H1 (cell line): ENCODE data around the gene CEP72. TPM values are rescaled to one million over a fixed set of nuclear protein-coding genes. Genes with fewer than 3 reads are reported as not detected.

Experiments
- CTCF ChIA-PET: fragments of 300-600 bp; sonication (Branson Sonifier 250); formaldehyde crosslinking; loops from one replicate; lab custom pipeline; 2021; ENCODE audit not compliant: partially characterized antibody; lab: Charles Lee
- POLR2A ChIA-PET: fragments of 300-600 bp; sonication (Branson Sonifier 250); formaldehyde crosslinking; loops from one replicate; lab custom pipeline; 2021; ENCODE audit warnings: inconsistent platforms; ENCODE audit not compliant: partially characterized antibody; lab: Charles Lee
- DNase-seq, 2 experiments: peaks; one replicate each; pipeline versions ENCODE4 v3.0.0 to v3.0.0-alpha.2; 2010 to 2022; ENCODE audit warnings: low spot score in 2 of 2, low read depth in 1 of 2, mixed read lengths in 1 of 2
- FAIRE-seq: peaks from 2 replicates; lab custom pipeline; 2011; peaks lifted over from hg19 to GRCh38; lab: Jason Lieb, UNC
- H2AFZ ChIP-seq: 2 replicates; pipeline ENCODE4 v1.8.1; 2012; ENCODE audit warnings: low read length, inconsistent platforms
- H2AK5ac ChIP-seq: 2 replicates; pipeline ENCODE4 v1.6.1; 2013; ENCODE audit warnings: low read depth, low read length
- H2BK120ac ChIP-seq: replicated peaks from 2 replicates; pipeline ENCODE3; 2013; ENCODE audit warnings: low read depth, low read length, inconsistent platforms
- H2BK12ac ChIP-seq: 2 replicates; pipeline ENCODE4 v1.6.1; 2013; ENCODE audit warnings: low read depth, low read length
- H2BK15ac ChIP-seq: 2 replicates; pipeline ENCODE4 v1.6.1; 2013; ENCODE audit warnings: low read length
- H2BK20ac ChIP-seq: 2 replicates; pipeline ENCODE4 v1.6.1; 2013; ENCODE audit warnings: low read length
- H2BK5ac ChIP-seq: 2 replicates; pipeline ENCODE4 v1.6.1; 2013; ENCODE audit warnings: low read depth, low read length
- H3K14ac ChIP-seq: 2 replicates; pipeline ENCODE4 v1.6.1; 2013; ENCODE audit warnings: inconsistent platforms; ENCODE audit not compliant: insufficient read length
- H3K18ac ChIP-seq: 2 replicates; pipeline ENCODE4 v1.6.1; 2013; ENCODE audit warnings: low read length; ENCODE audit errors: extremely low read depth
- H3K23ac ChIP-seq: 2 replicates; pipeline ENCODE4 v1.6.1; 2013; ENCODE audit warnings: inconsistent platforms; ENCODE audit not compliant: insufficient read length
- H3K23me2 ChIP-seq: 2 replicates; pipeline ENCODE4 v1.6.1; 2013; ENCODE audit warnings: low read depth, low read length
- H3K27ac ChIP-seq: 2 replicates; pipeline ENCODE4 v1.6.1; 2011; ENCODE audit warnings: low read depth, low read length, inconsistent platforms
- H3K27me3 ChIP-seq, 4 experiments: replicated peaks in 1 of 4; 1 replicate in 1 of 4; 2 replicates in 3 of 4; pipeline versions ENCODE4 v1.6.1 to v1.8.1; 2011 to 2013; ENCODE audit warnings: low read length in 3 of 4, mild to moderate bottlenecking in 3 of 4, inconsistent platforms in 2 of 4, mixed read lengths in 2 of 4, moderate library complexity in 1 of 4; ENCODE audit not compliant: control insufficient read depth in 3 of 4, insufficient read depth in 3 of 4; ENCODE audit errors: extremely low read depth in 1 of 4
- H3K36me3 ChIP-seq, 4 experiments: 2 replicates each; pipeline versions ENCODE4 v1.6.1 to v1.8.1; 2011 to 2013; ENCODE audit warnings: mild to moderate bottlenecking in 4 of 4, low read length in 3 of 4, moderate library complexity in 2 of 4, control low read depth in 1 of 4, inconsistent platforms in 1 of 4; ENCODE audit not compliant: insufficient read depth in 4 of 4, control insufficient read depth in 2 of 4
- H3K4ac ChIP-seq: replicated peaks from 2 replicates; pipeline ENCODE3; 2013; ENCODE audit warnings: low read length, low read depth, mixed read lengths, inconsistent platforms; ENCODE audit not compliant: insufficient read length
- H3K4me1 ChIP-seq, 4 experiments: replicated peaks in 1 of 4; 1 replicate in 1 of 4; 2 replicates in 3 of 4; pipeline versions ENCODE4 v1.6.1 to v1.8.1; 2011 to 2013; ENCODE audit warnings: low read length in 3 of 4, inconsistent platforms in 2 of 4, mixed read lengths in 1 of 4; ENCODE audit not compliant: insufficient read depth in 4 of 4, control insufficient read depth in 3 of 4
- H3K4me2 ChIP-seq, 2 experiments: 2 replicates each; pipeline versions ENCODE4 v1.6.1 to v1.8.1; 2011 to 2013; ENCODE audit warnings: low read depth in 2 of 2, low read length in 2 of 2, control low read depth in 1 of 2, inconsistent platforms in 1 of 2, mild to moderate bottlenecking in 1 of 2; ENCODE audit not compliant: insufficient read depth in 1 of 2
- H3K4me3 ChIP-seq, 4 experiments: fragments of 200-600, 300-600 bp in 1 of 4; sonication (generic), shearing (Covaris generic), sonication (Bioruptor Twin) in 1 of 4; 2 replicates each; pipeline versions ENCODE4 v1.5.1 to v1.8.1; 2011 to 2016; ENCODE audit warnings: low read length in 4 of 4, low read depth in 3 of 4, control low read depth in 2 of 4, inconsistent platforms in 2 of 4, mild to moderate bottlenecking in 2 of 4, mixed read lengths in 1 of 4, moderate library complexity in 1 of 4; ENCODE audit not compliant: insufficient read depth in 2 of 4; ENCODE audit errors: extremely low read depth in 1 of 4
- H3K56ac ChIP-seq: replicated peaks from 2 replicates; pipeline ENCODE3; 2013; ENCODE audit warnings: low read depth, mild to moderate bottlenecking, mixed read lengths, low read length, inconsistent platforms; ENCODE audit not compliant: insufficient read length
- H3K79me1 ChIP-seq: 2 replicates; pipeline ENCODE4 v1.6.1; 2013; ENCODE audit warnings: low read depth, low read length, control low read depth
- H3K79me2 ChIP-seq, 2 experiments: 2 replicates each; pipeline versions ENCODE4 v1.6.1 to v1.8.1; 2012 to 2013; ENCODE audit warnings: low read length in 2 of 2, mild to moderate bottlenecking in 2 of 2, inconsistent platforms in 1 of 2; ENCODE audit not compliant: insufficient read depth in 2 of 2, control insufficient read depth in 1 of 2
- H3K9ac ChIP-seq, 4 experiments: replicated peaks in 1 of 4; 1 replicate in 1 of 4; 2 replicates in 3 of 4; pipeline versions ENCODE4 v1.6.1 to v1.8.1; 2011 to 2013; ENCODE audit warnings: low read depth in 3 of 4, low read length in 3 of 4, control low read depth in 2 of 4, mild to moderate bottlenecking in 2 of 4, moderate library complexity in 2 of 4, inconsistent platforms in 1 of 4; ENCODE audit errors: extremely low read depth in 1 of 4
- H3K9me3 ChIP-seq, 2 experiments: 2 replicates each; pipeline versions ENCODE4 v1.6.1 to v1.8.1; 2012 to 2013; ENCODE audit warnings: mild to moderate bottlenecking in 2 of 2, moderate library complexity in 2 of 2, control low read depth in 1 of 2, inconsistent platforms in 1 of 2, low read depth in 1 of 2, low read length in 1 of 2, mixed read lengths in 1 of 2; ENCODE audit not compliant: insufficient read depth in 2 of 2
- H4K20me1 ChIP-seq, 2 experiments: replicated peaks in 1 of 2; 2 replicates each; pipeline versions ENCODE3 to v1.8.1; 2011 to 2013; ENCODE audit warnings: inconsistent platforms in 2 of 2, low read length in 2 of 2, mild to moderate bottlenecking in 1 of 2; ENCODE audit not compliant: insufficient read depth in 2 of 2, control insufficient read depth in 1 of 2
- H4K5ac ChIP-seq: 2 replicates; pipeline ENCODE4 v1.6.1; 2013; ENCODE audit warnings: low read length, low read depth, mixed read lengths, inconsistent platforms; ENCODE audit not compliant: insufficient read length
- H4K8ac ChIP-seq: 2 replicates; pipeline ENCODE4 v1.8.0; 2013; ENCODE audit warnings: mild to moderate bottlenecking, moderate library complexity, low read length, inconsistent platforms; ENCODE audit not compliant: insufficient read depth; ENCODE audit errors: extremely low read depth
- H4K91ac ChIP-seq: replicated peaks from 2 replicates; pipeline ENCODE3; 2013; ENCODE audit warnings: low read length, mixed read lengths, inconsistent platforms; ENCODE audit not compliant: insufficient read length
- EGR1 ChIP-seq: IDR thresholded peaks from 2 replicates; pipeline ENCODE4 v1.6.1; 2011; ENCODE audit warnings: low read depth, low read length, borderline replicate concordance
- POLR2A ChIP-seq, 2 experiments: IDR thresholded peaks; 1 replicate in 1 of 2; 2 replicates in 1 of 2; pipeline ENCODE4 v1.6.1; 2011; ENCODE audit warnings: low read depth in 2 of 2, low read length in 2 of 2, mild to moderate bottlenecking in 2 of 2; ENCODE audit errors: control extremely low read depth in 1 of 2
- SIRT6 ChIP-seq: IDR thresholded peaks from one replicate; pipeline ENCODE4 v1.7.1; 2012; ENCODE audit warnings: low read length, inconsistent platforms
- SP4 ChIP-seq: IDR thresholded peaks from 2 replicates; pipeline ENCODE4 v1.6.1; 2012; ENCODE audit warnings: low read length, inconsistent platforms
- SRF ChIP-seq: IDR thresholded peaks from 2 replicates; pipeline ENCODE4 v1.6.1; 2011; ENCODE audit warnings: mild to moderate bottlenecking, low read depth, low read length, moderate library complexity
- TAF1 ChIP-seq: IDR thresholded peaks from 2 replicates; pipeline ENCODE4 v1.6.1; 2011; ENCODE audit warnings: mild to moderate bottlenecking, low read depth, low read length
- WGBS, 2 experiments: shearing (Covaris generic) in 1 of 2; methylation state at CpG; one replicate each; pipeline versions ENCODE4 v1.1.6 to v1.1.7; 2013 to 2015; ENCODE audit warnings: low lambda C conversion rate in 2 of 2, mixed read lengths in 2 of 2, inconsistent platforms in 1 of 2, low coverage in 1 of 2, missing lambda C conversion rate in 1 of 2; ENCODE audit not compliant: insufficient replicate concordance in 2 of 2, insufficient coverage in 1 of 2, insufficient read length in 1 of 2; ENCODE audit errors: extremely low coverage in 1 of 2, missing lambda C conversion rate in 1 of 2; 5-methylcytosine and 5-hydroxymethylcytosine counted together
- polyA plus RNA-seq, 7 experiments: library from polyadenylated mRNA; depleted of rRNA in 3 of 7; stranded (reverse) in 5 of 7; unstranded in 2 of 7; fragments of >200 nt in 5 of 7; fragments of 200-250 nt in 2 of 7; gene quantifications; 1 replicate in 5 of 7; 2 replicates in 1 of 7; 4 replicates in 1 of 7; pipeline versions ENCODE4 v1.2.1 to v1.2.3, GENCODE V29; 2011 to 2013; ENCODE audit warnings: missing spikeins in 2 of 7, mixed read lengths in 2 of 7
- total RNA-seq: library from RNA; stranded (reverse); fragmentation: NEBNext Ultra II Directional; extraction: Animal tissue kit (Norgen Biotek cat#: 25700); gene quantifications from 2 replicates; pipeline ENCODE4 v1.2.1, GENCODE V29; 2021
- TF ChIP-seq, protein P1 (sequence below): IDR thresholded peaks from 2 replicates; pipeline ENCODE4 v1.6.1; 2011; ENCODE audit warnings: low read depth, mild to moderate bottlenecking, low read length; ENCODE audit not compliant: insufficient read depth
- TF ChIP-seq, protein P2 (sequence below), 3 experiments: IDR thresholded peaks; 1 replicate in 2 of 3; 2 replicates in 1 of 3; pipeline versions ENCODE4 v1.5.1 to v1.6.1; 2011; ENCODE audit warnings: low read length in 3 of 3, mild to moderate bottlenecking in 3 of 3, inconsistent platforms in 2 of 3, low read depth in 1 of 3, moderate library complexity in 1 of 3; ENCODE audit not compliant: insufficient read depth in 1 of 3; ENCODE audit errors: control extremely low read depth in 1 of 3

CEP72 gene
- total and polyA plus RNA-seq, 2 of the 8 experiments (the other 6 are each of a cell fraction or from before 2014, with no cell fraction given), result 13.1 to 19.6 TPM

DNA sequence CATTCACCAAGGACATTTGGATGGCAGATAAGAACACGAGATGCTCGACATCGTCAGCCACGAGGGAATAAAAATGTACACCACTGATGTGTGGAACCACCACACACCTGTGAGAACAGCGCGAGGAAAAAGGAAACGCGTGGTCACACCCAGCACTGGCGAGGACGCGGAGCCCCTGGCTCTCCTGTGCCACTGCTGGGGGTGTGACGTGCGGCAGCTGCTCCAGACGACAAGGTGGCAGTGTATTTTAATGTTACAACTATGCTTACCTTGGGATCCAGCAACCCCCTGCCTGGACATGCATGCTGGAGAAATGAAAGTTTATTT is 13.6 kb upstream of the CEP72 start:
- no peaks in the 10 kb centered on the region for H3K23me2 ChIP-seq
- H3K9me3 ChIP-seq, result no peaks in the 10 kb centered on the region
- H3K4ac ChIP-seq, result no peak overlapping the region
- H4K8ac ChIP-seq, result no peak overlapping the region
- CTCF ChIA-PET, result no interaction called here
- no peaks in the 10 kb centered on the region for H3K36me3 ChIP-seq
- H3K27ac ChIP-seq, result no peak overlapping the region
- no peak overlapping the region for H3K56ac ChIP-seq
- H3K79me1 ChIP-seq, result no peaks in the 10 kb centered on the region
- H4K20me1 ChIP-seq, result no peaks in the 10 kb centered on the region
- FAIRE-seq (no peak), DNase-seq (no peak)
- H2BK5ac ChIP-seq, result no peak overlapping the region
- H3K79me2 ChIP-seq, result no peaks in the 10 kb centered on the region
- H3K4me3 ChIP-seq, result no peak overlapping the region
- H2BK20ac ChIP-seq, result no peak overlapping the region
- H3K4me1 ChIP-seq, result no peaks in the 10 kb centered on the region
- H2BK120ac ChIP-seq, result no peak overlapping the region
- POLR2A ChIA-PET, result no interaction called here
- H3K23ac ChIP-seq, result no peak overlapping the region
- no peak for TF ChIP-seq POLR2A (IDR thresholded peaks at IDR 0.05; ENCODE audit: control extremely low read depth in 1 of 2, low read depth in 2 of 2, low read length in 2 of 2)
- TF ChIP-seq TAF1, result no peak
- TF ChIP-seq, protein P1, sequence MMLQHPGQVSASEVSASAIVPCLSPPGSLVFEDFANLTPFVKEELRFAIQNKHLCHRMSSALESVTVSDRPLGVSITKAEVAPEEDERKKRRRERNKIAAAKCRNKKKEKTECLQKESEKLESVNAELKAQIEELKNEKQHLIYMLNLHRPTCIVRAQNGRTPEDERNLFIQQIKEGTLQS, result no peak
- no peak for TF ChIP-seq SIRT6
- no peak for TF ChIP-seq EGR1
- no peak for TF ChIP-seq SRF
- no peak for TF ChIP-seq SP4
- TF ChIP-seq, protein P2, sequence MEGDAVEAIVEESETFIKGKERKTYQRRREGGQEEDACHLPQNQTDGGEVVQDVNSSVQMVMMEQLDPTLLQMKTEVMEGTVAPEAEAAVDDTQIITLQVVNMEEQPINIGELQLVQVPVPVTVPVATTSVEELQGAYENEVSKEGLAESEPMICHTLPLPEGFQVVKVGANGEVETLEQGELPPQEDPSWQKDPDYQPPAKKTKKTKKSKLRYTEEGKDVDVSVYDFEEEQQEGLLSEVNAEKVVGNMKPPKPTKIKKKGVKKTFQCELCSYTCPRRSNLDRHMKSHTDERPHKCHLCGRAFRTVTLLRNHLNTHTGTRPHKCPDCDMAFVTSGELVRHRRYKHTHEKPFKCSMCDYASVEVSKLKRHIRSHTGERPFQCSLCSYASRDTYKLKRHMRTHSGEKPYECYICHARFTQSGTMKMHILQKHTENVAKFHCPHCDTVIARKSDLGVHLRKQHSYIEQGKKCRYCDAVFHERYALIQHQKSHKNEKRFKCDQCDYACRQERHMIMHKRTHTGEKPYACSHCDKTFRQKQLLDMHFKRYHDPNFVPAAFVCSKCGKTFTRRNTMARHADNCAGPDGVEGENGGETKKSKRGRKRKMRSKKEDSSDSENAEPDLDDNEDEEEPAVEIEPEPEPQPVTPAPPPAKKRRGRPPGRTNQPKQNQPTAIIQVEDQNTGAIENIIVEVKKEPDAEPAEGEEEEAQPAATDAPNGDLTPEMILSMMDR (IDR thresholded peaks at IDR 0.05; ENCODE audit: control extremely low read depth in 1 of 3, insufficient read depth in 1 of 3, low read depth in 1 of 3, low read length in 3 of 3), result no peak
- H2BK15ac ChIP-seq, result no peak overlapping the region
- no peak overlapping the region for H3K18ac ChIP-seq
- H4K5ac ChIP-seq, result no peak overlapping the region
- H2BK12ac ChIP-seq, result no peak overlapping the region
- H4K91ac ChIP-seq, result no peak overlapping the region
- WGBS, 2 experiments, result 85% methylated on average over 14 of the region's 14 CpGs; no CpG with 5 or more reads in 1 of the 2 experiments
- H3K27me3 ChIP-seq, result peaks cover 0 to 4% (median 2%) of the 10 kb centered on the region in 4 experiments; a peak in 2 of 7 replicates
- H3K14ac ChIP-seq, result no peak overlapping the region
- H2AK5ac ChIP-seq, result no peak overlapping the region
- H3K4me2 ChIP-seq, result no peak overlapping the region
- no peak overlapping the region for H3K9ac ChIP-seq
- no peak overlapping the region for H2AFZ ChIP-seq
